Endothelial cell of hepatic sinusoid (primary cell): ENCODE data around the gene ADARB2.
"Not testable (repeated sequence)": the region's sequence is repeated elsewhere in the genome, so short reads cannot be mapped to it uniquely, and the experiment has no call there.

Experiments used
- in situ Hi-C: cut with HindIII; loops from 2 replicates; pipeline ENCODE4 v1.10.0; 2017; ENCODE audit warnings: low sequenced_read_pairs

The ADARB2 gene

GRCh38 chr10:1737222-1738061, at the start of gene ADARB2:
Gene ADARB2, minus strand, starts transcription at chr10:1737525.
- in situ Hi-C loops = no loop called here

- in situ Hi-C loops = no loop called here
Measured at GRCh38 chr10:1785835-1786234, 48.5 kb upstream of the ADARB2 start.

- in situ Hi-C loops = no loop called here
Measured at GRCh38 chr10:1782841-1783240, 45.5 kb upstream of the ADARB2 start.

- in situ Hi-C loops = no loop called here
Measured at GRCh38 chr10:1779796-1780195, 42.5 kb upstream of the ADARB2 start.

- in situ Hi-C loops = no loop called here
Measured at GRCh38 chr10:1778375-1778969, 41.1 kb upstream of the ADARB2 start.

- in situ Hi-C loops = no loop called here
Measured at GRCh38 chr10:1776127-1776662, 38.9 kb upstream of the ADARB2 start.

GRCh38 chr10:1774796-1775195, 37.5 kb upstream of the ADARB2 start:
- in situ Hi-C loops = no loop called here

GRCh38 chr10:1773204-1773603, 35.9 kb upstream of the ADARB2 start:
- in situ Hi-C loops = not testable (repeated sequence)

- in situ Hi-C loops = no loop called here
Measured at GRCh38 chr10:1766049-1766448, 28.7 kb upstream of the ADARB2 start.

- in situ Hi-C loops = no loop called here
Measured at GRCh38 chr10:1762076-1762475, 24.8 kb upstream of the ADARB2 start.

GRCh38 chr10:1754506-1755153, 17.3 kb upstream of the ADARB2 start:
- in situ Hi-C loops = no loop called here

GRCh38 chr10:1752153-1752552, 14.8 kb upstream of the ADARB2 start:
- in situ Hi-C loops = no loop called here

- in situ Hi-C loops = no loop called here
Measured at GRCh38 chr10:1747590-1748157, 10.3 kb upstream of the ADARB2 start.

GRCh38 chr10:1746796-1747195, 9.5 kb upstream of the ADARB2 start:
- in situ Hi-C loops = no loop called here

- in situ Hi-C loops = no loop called here
Measured at GRCh38 chr10:1745780-1746456, 8.6 kb upstream of the ADARB2 start.

GRCh38 chr10:1744524-1744923, 7.2 kb upstream of the ADARB2 start:
- in situ Hi-C loops = no loop called here

GRCh38 chr10:1743141-1743540, 5.8 kb upstream of the ADARB2 start:
- in situ Hi-C loops = no loop called here

GRCh38 chr10:1741450-1741849, 4.1 kb upstream of the ADARB2 start:
- in situ Hi-C loops = no loop called here

GRCh38 chr10:1739751-1740150, 2.4 kb upstream of the ADARB2 start:
- in situ Hi-C loops = no loop called here

GRCh38 chr10:1738950-1739349, 1.6 kb upstream of the ADARB2 start:
- in situ Hi-C loops = no loop called here

GRCh38 chr10:1736972-1737221, 428 bp downstream of the ADARB2 start:
- in situ Hi-C loops = no loop called here
